HCT116 (cell line): ENCODE data around the gene KPNB1. TPM values are rescaled to one million over a fixed set of nuclear protein-coding genes. Genes with fewer than 3 reads are reported as not detected.

Experiments
- ATAC-seq: fragments of 200-7000 bp; cut with Tn5 transposase; 2 replicates; pipeline ENCODE4 v1.9.1; 2020; ENCODE audit warnings: mild to moderate bottlenecking, moderate library complexity
- BruUV-seq: library from RNA; stranded (reverse); fragments of 400-500 nt; replicated peaks from 2 replicates; lab custom pipeline; 2021; lab: Mats Ljungman, UMichigan
- CTCF ChIA-PET: fragments of 300-600 bp; sonication (Branson Sonifier 250); formaldehyde crosslinking; loops from one replicate; lab custom pipeline; 2021; ENCODE audit warnings: antibody characterized with exemption; lab: Charles Lee
- POLR2A ChIA-PET: fragments of 300-600, 350-600 bp; sonication (Branson Sonifier 250); formaldehyde crosslinking; loops from one replicate; lab custom pipeline; 2021; ENCODE audit warnings: antibody characterized with exemption; lab: Charles Lee
- RAD21 ChIA-PET, 2 experiments: fragments of 300-600 bp; sonication (Branson Sonifier 250); formaldehyde crosslinking; loops; one replicate each; lab custom pipeline; 2023; ENCODE audit warnings: low total read pairs in 2 of 2; ENCODE audit not compliant: uncharacterized antibody in 2 of 2, unreplicated experiment in 2 of 2, low non-redundant PET in 1 of 2; lab: Charles Lee
- DNase-seq: peaks from one replicate; pipeline ENCODE4 v3.0.0-alpha.2; 2010; ENCODE audit warnings: low read depth, low spot score
- H2AFZ ChIP-seq: fragments of 200-600 bp; shearing (Covaris generic), sonication (generic); 2 replicates; pipeline ENCODE4 v1.6.1; 2017; ENCODE audit warnings: low read depth, mixed run types, mixed read lengths, antibody characterized with exemption, low read length; ENCODE audit not compliant: poor library complexity, severe bottlenecking
- H3K27ac ChIP-seq: 2 replicates; pipeline ENCODE4 v1.5.1; 2012; ENCODE audit warnings: low read depth, low read length
- H3K27me3 ChIP-seq: fragments of 200-600 bp; sonication (generic); 2 replicates; pipeline ENCODE4 v1.6.1; 2016; ENCODE audit warnings: mixed run types, low read length, mixed read lengths; ENCODE audit not compliant: insufficient read depth
- H3K36me3 ChIP-seq, 2 experiments: fragments of 200-500 bp in 1 of 2; fragments of 200-600 bp in 1 of 2; sonication (Bioruptor generic) in 1 of 2; sonication (generic) in 1 of 2; 2 replicates each; pipeline versions ENCODE4 v1.5.1 to v1.6.1; 2014 to 2016; ENCODE audit warnings: low read length in 2 of 2, inconsistent platforms in 1 of 2, mixed read lengths in 1 of 2, mixed run types in 1 of 2; ENCODE audit not compliant: insufficient read depth in 2 of 2, control insufficient read depth in 1 of 2
- H3K4me1 ChIP-seq, 2 experiments: fragments of 200-600 bp in 1 of 2; sonication (generic) in 1 of 2; 2 replicates each; pipeline versions ENCODE4 v1.5.1 to v1.6.1; 2012 to 2017; ENCODE audit warnings: low read length in 2 of 2, inconsistent platforms in 1 of 2, mild to moderate bottlenecking in 1 of 2, mixed read lengths in 1 of 2, mixed run types in 1 of 2, moderate library complexity in 1 of 2; ENCODE audit not compliant: insufficient read depth in 2 of 2, control insufficient read depth in 1 of 2
- H3K4me2 ChIP-seq: fragments of 200-600 bp; sonication (generic); 2 replicates; pipeline ENCODE4 v1.6.1; 2017; ENCODE audit warnings: mixed run types, low read length, mixed read lengths
- H3K4me3 ChIP-seq, 2 experiments: fragments of 200-600 bp in 1 of 2; sonication (generic) in 1 of 2; replicated peaks in 1 of 2; 2 replicates each; pipeline ENCODE4 v1.5.1; 2011 to 2016; ENCODE audit warnings: low read length in 2 of 2, control low read depth in 1 of 2, low read depth in 1 of 2, mild to moderate bottlenecking in 1 of 2, mixed read lengths in 1 of 2, mixed run types in 1 of 2
- H3K79me2 ChIP-seq: fragments of 200-600 bp; sonication (generic); 2 replicates; pipeline ENCODE4 v1.6.1; 2017; ENCODE audit warnings: mild to moderate bottlenecking, mixed run types, low read length, moderate library complexity, mixed read lengths; ENCODE audit not compliant: insufficient read depth
- H3K9ac ChIP-seq: fragments of 200-600 bp; sonication (generic); 2 replicates; pipeline ENCODE4 v1.6.1; 2016; ENCODE audit warnings: low read length, mixed read lengths
- H3K9me2 ChIP-seq: fragments of 200-600 bp; sonication (generic), shearing (Covaris generic); 2 replicates; pipeline ENCODE4 v1.6.1; 2017; ENCODE audit warnings: mixed run types, mild to moderate bottlenecking, moderate library complexity; ENCODE audit not compliant: insufficient read depth
- H3K9me3 ChIP-seq, 2 experiments: fragments of 200-500 bp in 1 of 2; fragments of 200-600 bp in 1 of 2; sonication (Bioruptor generic) in 1 of 2; sonication (generic) in 1 of 2; 2 replicates each; pipeline ENCODE4 v1.6.1; 2014 to 2017; ENCODE audit warnings: low read length in 2 of 2, mixed read lengths in 2 of 2, inconsistent platforms in 1 of 2, low read depth in 1 of 2, mild to moderate bottlenecking in 1 of 2, mixed run types in 1 of 2, moderate library complexity in 1 of 2; ENCODE audit not compliant: control insufficient read depth in 1 of 2, insufficient read depth in 1 of 2
- H4K20me1 ChIP-seq: fragments of 200-600 bp; sonication (generic), shearing (Covaris generic); 2 replicates; pipeline ENCODE4 v1.6.1; 2017; ENCODE audit warnings: mixed run types, mild to moderate bottlenecking, moderate library complexity; ENCODE audit not compliant: insufficient read depth
- FOSL1 ChIP-seq: IDR thresholded peaks from 2 replicates; pipeline ENCODE4 v1.6.1; 2012; ENCODE audit warnings: low read depth
- MAX ChIP-seq: IDR thresholded peaks from 2 replicates; pipeline ENCODE4 v1.6.1; 2012
- POLR2A ChIP-seq: IDR thresholded peaks from 2 replicates; pipeline ENCODE4 v1.7.0; 2011; ENCODE audit warnings: borderline replicate concordance; ENCODE audit not compliant: insufficient read depth, insufficient read length; ENCODE audit errors: extremely low read depth
- POLR2AphosphoS5 ChIP-seq: IDR thresholded peaks from 2 replicates; pipeline ENCODE4 v1.6.1; 2011; ENCODE audit warnings: mild to moderate bottlenecking, low read depth, low read length, moderate library complexity
- SP1 ChIP-seq: IDR thresholded peaks from 2 replicates; pipeline ENCODE4 v1.6.1; 2012; ENCODE audit warnings: low read depth
- TCF7L2 ChIP-seq: IDR thresholded peaks from 2 replicates; pipeline ENCODE4 v1.7.0; 2011; ENCODE audit warnings: borderline replicate concordance, inconsistent platforms; ENCODE audit not compliant: insufficient read depth, insufficient read length; ENCODE audit errors: extremely low read depth
- YY1 ChIP-seq: IDR thresholded peaks from 2 replicates; pipeline ENCODE4 v1.6.1; 2011; ENCODE audit warnings: low read length, low read depth, moderate library complexity, mild to moderate bottlenecking; ENCODE audit not compliant: insufficient replicate concordance; ENCODE audit errors: extremely low read depth
- ZNF274 ChIP-seq: fragments of 200-500 bp; sonication (Bioruptor generic); IDR thresholded peaks from 2 replicates; pipeline ENCODE4 v1.6.1; 2014; ENCODE audit warnings: mild to moderate bottlenecking, low read depth, low read length, inconsistent platforms
- intact Hi-C: fragments of 100-400 bp; cut with micrococcal nuclease; formaldehyde crosslinking; loops from 2 replicates; pipeline ENCODE4 v1.10.0; 2022
- total RNA-seq: library from RNA; stranded (reverse); gene quantifications from one replicate; pipeline ENCODE4 v1.2.1, GENCODE V29; 2021; ENCODE audit not compliant: unreplicated experiment

The KPNB1 gene
- total RNA-seq, 1 experiment from 2014 or later = 526 TPM

GRCh38 chr17:47695429-47696376 is 46.0 kb downstream of the KPNB1 start:
- H3K79me2 ChIP-seq = no peaks in the 10 kb centered on the region
- no peaks in the 10 kb centered on the region for H3K27me3 ChIP-seq
- peak overlapping the region; percentile 70; the same call in 1 of the 2 replicates for H3K9ac ChIP-seq
- peaks cover 20 to 34% of the 10 kb centered on the region in 2 experiments for H3K4me1 ChIP-seq
- POLR2A ChIA-PET = no interaction called here
- H3K4me3 ChIP-seq = peak overlapping the region in 1 of 2 experiments; percentile 74; a peak in 1 of 4 replicates
- RAD21 ChIA-PET = no interaction called here
- peak overlapping the region; percentile 91 for H3K4me2 ChIP-seq
- DNase-seq = no peak
- no peaks in the 10 kb centered on the region for H3K36me3 ChIP-seq
- no TSS peak for BruUV-seq
- no peaks in the 10 kb centered on the region for H3K9me3 ChIP-seq
- CTCF ChIA-PET = no interaction called here
- H2AFZ ChIP-seq = no peak overlapping the region
- H3K27ac ChIP-seq = peak overlapping the region; percentile 23; the same call in 1 of the 2 replicates
- H3K9me2 ChIP-seq = no peaks in the 10 kb centered on the region
- intact Hi-C loops = no loop called here
- no peak for ATAC-seq
- H4K20me1 ChIP-seq = no peaks in the 10 kb centered on the region
- no peak for TF ChIP-seq POLR2A
- no peak for TF ChIP-seq ZNF274
- TF ChIP-seq MAX = no peak
- TF ChIP-seq YY1 = no peak

- Histone ChIP-seq H3K4me3 (no peak overlapping the region), H3K9me2 (no peaks in the 10 kb centered on the region), H3K36me3 (no peaks in the 10 kb centered on the region), H3K4me2 (no peak overlapping the region), H2AFZ (no peak overlapping the region), H3K27ac (no peak overlapping the region), H3K27me3 (no peaks in the 10 kb centered on the region), H3K9me3 (no peaks in the 10 kb centered on the region), H3K9ac (no peak overlapping the region), H3K79me2 (no peaks in the 10 kb centered on the region), H4K20me1 (no peaks in the 10 kb centered on the region), H3K4me1 (peaks cover 18 to 28% of the 10 kb centered on the region in 2 experiments)
- DNase-seq (no peak), ATAC-seq (no peak)
- POLR2A ChIA-PET = no interaction called here
- TF ChIP-seq POLR2AphosphoS5 (no peak), YY1 (no peak), FOSL1 (no peak), TCF7L2 (no peak), SP1 (no peak)
- BruUV-seq = no TSS peak
- CTCF ChIA-PET = interaction anchor here (1.2 to 1.7 kb wide), 7 partner anchors 9 to 321 kb away, joined by 3 to 13 read pairs (median 6); no protein-coding TSS in a partner anchor
- RAD21 ChIA-PET = interaction anchor here in 1 of 2 experiments (0.7 kb wide), 1 partner anchor 142 kb away, joined by 4 read pairs; no protein-coding TSS in a partner anchor
- intact Hi-C loops = no loop called here
Measured at GRCh38 chr17:47696717-47697642, 47.3 kb downstream of the KPNB1 start.
